NK-92 treated with Interleukin-12 subunit alpha and Interleukin-12 subunit beta, amount 100 ng/mL, for 24 hours (cell line): ENCODE results near the gene ANO6.
"Not testable (repeated sequence)": the region's sequence is repeated elsewhere in the genome, so short reads cannot be mapped to it uniquely, and the experiment has no call there.

Source experiments
- DNase-seq: peaks from one replicate; lab custom pipeline; 2025; lab: John Stamatoyannopoulos, UW

Gene ANO6

GRCh38 chr12:45349916-45350315 is 134.0 kb downstream of the ANO6 start:
- no peak for DNase-seq

DNA sequence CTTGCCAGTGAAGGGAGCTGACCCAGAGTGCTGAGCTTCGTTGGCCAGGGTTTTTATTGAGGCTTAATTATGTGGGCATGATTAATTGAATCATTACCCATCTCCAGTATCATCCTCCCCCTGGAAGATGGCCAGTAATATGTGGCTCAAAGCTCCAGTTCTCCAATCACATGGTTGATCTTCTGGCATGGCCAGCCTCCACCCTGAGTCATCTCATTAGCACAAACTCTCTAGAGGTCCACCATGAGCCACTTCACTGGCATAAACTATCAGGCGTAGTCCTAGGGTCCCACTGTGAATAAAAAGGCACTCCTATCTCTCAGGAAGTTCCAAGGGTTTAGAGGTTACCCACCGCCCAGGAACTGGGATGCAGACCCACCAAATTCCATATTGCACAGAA is 135.0 kb downstream of the ANO6 start:
- no peak for DNase-seq

GRCh38 chr12:45351921-45352670 is 136.2 kb downstream of the ANO6 start:
- DNase-seq = no peak

DNA sequence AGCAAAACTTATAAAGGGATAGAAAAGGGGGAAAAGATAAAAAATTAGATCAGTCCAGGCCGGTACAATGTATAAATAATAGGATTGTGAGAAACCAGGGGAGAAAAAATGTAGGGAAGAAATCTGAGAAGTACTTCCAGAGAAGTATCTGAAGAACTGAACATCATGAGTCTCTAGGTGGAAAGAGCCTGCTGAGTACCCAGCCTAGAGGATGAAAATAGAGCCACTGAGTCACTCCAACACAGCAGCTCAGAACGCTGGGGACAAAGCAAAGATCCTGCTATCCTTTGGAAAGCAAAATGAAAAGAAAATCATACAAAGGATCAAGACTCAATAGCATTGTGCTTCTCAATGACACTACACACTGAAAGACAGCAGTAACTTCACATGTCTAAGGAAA is 138.0 kb downstream of the ANO6 start:
- DNase-seq = no peak

DNA sequence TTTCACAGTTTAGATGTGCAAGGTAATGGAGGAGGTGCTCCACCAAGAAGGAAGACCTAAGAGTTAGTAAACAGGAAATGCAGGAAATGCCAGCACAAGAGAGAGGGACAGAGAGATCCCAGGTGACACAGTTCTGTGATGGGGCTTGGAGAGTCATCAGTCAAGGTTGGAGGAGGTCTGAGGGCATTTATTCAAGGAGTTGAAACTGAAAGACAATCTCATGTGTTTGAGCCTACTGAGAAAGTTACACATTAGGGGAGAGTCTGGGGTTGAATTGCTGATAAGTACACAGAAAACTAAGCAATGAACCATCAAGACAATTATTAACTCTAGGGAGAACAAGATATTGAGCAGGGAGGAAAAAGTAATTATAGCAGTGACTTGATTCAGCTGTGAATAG is 138.5 kb downstream of the ANO6 start:
- DNase-seq = no peak

DNA sequence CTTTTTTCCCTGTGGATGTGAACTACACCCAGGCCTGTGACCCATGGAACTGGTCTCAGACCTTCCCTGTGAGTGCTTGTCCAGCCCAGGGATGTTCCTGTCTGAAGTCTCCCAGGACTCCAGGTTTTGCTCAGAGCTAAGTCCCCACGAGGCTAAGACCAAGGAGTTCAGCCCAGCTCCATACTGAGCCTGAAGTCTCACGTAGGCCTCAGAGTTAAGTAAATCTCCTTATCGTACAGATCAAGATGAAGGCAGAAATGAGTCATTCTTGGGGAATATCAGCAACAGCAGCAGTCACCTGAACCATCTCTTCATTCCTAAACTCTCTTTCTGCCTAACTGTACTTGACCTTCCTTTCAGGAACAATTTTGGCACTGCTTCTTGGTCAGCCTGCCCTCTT is 139.8 kb downstream of the ANO6 start:
- DNase-seq = no peak

DNA sequence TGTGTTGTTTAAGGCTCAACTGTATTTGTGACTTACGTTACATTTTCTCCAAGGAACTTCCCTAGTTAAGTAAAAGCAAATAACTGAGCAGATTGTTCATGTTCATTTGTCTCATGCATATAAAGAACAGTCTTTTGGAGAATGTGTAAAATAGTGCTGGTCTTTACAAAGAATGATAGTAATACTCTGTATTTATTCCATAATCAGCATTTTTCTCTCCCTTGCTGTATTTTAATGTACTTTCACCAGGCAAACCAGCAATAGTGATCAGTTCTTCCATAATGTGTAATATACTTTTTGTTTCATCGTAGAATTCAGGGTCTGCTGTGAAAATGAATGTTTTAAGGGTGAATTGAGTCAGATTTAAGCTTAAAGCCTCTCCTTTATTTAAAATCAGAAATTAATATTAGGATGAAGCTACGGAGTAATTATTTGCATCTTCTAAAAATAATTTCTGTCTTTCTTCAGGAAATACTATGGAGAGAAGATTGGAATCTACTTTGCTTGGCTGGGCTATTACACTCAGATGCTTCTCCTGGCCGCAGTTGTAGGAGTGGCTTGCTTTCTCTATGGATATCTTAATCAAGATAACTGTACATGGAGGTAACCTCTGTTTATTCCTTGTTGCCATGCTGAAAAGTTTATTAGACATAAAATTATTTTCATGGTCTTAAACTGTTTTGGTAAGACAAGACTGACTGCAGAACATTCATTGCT is 141.1 kb downstream of the ANO6 start:
- DNase-seq = no peak

DNA sequence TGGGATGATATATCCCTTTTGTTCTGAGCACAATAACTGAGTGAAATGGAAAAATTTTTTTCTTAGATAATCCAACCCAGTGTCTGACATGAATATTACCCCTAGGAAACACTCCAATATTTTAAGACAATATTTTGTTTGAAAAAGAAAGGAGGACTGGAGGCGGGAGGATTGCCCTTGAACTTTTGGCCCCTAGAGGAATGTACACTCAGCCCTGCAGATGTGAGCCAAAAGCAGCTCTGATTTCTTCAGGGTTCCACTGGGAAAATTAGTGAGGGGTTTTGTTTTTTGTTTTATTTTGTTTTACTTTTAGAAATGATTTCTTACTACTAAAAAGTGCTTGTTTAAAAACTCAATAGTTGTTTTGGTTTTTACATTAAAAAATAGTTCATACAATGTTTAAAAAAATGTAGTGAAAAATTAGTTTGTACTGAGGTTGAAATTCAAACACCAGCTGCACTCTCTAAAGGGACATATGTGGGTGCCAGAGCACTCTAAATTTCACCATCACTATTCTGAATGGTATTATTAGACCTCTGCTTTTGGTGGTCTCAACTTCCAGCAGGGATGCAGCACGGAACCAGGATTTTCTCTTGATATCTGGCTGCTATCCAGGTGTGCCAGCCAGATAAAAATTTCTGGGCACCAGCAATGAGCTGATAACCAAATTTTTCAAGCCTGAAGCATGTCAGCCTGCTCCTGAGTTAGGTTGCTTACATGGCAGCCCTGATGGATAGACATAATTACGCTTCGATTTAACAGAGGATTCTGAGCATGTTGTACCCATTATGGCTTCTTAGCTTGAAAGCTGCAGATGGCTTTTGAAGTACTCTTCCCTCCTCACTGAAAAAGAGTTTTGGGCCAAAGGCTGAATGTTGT is 141.9 kb downstream of the ANO6 start:
- no peak for DNase-seq

DNA sequence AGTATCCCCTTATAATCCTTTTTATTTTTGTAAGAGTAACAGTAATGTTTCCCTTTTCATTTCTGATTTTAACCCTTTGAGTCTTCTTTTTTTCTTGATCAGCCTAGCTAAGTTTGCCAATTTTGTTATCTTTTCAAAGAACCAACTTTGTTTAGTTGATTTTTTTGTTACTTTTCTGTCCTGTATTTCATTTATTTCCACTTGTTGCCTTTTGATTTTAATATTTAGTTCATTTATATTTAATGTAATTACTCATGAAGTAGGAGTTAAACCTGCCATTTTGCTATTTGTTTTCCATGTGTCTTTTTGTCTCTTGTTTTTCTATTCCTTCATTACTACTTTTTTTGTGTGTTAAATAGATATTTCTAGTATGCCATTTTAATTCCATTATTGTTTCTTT is 146.4 kb downstream of the ANO6 start:
- no peak for DNase-seq

DNA sequence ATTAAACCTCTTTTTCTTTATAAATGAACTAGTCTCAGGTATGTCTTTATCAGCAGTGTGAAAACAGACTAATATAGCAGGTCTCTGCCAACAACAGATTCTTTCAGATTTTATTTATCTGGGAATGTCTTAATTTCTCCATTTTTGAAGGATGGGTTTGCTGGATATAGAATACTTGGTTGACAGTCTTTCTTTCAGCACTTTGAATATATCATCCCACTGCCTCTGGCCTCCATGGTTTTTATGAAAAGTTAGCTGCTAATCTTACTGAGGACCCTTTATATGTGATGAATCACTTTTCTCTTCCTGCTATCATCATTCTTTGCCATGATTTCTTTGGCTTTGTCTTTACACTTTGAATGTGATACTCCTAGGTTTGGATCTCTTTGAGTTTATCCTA is 148.0 kb downstream of the ANO6 start:
- DNase-seq = no peak

DNA sequence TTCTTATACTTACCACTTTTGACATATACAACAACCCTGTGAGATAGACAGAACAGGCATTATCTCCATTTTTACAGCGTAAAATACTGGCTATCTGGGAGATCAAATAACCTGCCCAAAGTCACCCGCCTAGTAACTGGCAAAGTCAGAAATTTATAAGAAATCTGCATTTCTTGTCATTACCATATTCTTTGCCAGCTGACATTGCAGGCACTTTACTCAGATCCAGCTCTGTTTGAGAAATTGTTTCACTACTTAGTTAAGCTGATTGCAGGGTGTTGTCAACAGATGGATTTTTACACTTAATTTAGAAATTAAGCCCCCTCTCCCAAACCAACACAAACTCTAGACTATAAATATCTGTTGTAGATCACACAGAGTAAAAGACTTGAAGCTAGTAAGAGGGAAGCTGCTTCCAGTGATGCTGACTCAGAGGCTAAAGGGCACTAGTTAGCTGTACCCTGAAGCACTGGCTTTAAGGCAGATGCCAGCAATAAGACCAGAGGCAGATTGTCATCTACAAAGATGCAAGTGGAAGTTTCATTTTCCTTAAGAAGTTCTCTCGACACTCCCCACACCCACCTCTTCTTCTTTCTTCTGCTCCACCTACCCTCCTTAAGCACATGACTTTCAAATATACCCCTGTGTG is 153.1 kb downstream of the ANO6 start:
- DNase-seq = no peak

DNA sequence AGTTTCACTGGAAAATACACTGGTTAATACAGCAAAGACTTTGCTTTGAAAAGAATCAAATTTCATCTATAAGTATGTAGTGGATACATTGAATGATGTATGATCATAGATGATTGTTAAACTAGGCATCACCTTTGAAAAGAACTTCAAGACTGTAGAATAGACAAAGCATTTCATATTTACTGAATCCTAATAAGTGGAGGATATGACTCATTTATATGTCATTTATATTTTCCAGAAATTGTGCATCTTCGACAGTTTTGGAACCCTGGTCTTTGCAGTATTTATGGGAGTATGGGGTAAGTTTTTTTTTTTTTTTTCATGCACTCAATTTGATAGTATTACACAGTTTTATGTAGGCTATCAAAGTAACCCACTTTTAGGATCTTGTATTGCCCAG is 161.9 kb downstream of the ANO6 start:
- no peak for DNase-seq

DNA sequence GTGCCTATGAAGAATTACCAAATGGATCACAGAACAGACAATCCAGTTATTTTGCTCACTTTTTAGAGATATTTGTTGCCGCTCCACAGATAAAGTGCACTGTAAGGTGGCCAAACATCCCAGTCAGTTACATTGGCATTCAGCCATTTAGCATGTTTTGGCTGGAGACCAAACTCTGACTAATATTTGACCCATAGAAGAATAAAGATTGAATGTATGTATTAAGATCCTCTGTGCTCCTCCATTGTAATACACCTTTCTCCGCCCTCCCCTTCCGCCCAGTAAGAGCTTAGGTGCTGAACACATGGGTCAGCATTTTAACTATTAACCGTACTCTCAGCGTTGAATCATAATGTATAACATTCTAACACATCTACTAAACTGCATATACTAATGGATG is 163.4 kb downstream of the ANO6 start:
- DNase-seq = no peak

- no peak for DNase-seq
Measured at GRCh38 chr12:45381351-45381750, 165.5 kb downstream of the ANO6 start.

- DNase-seq = no peak
Measured at GRCh38 chr12:45388545-45388944, 172.7 kb downstream of the ANO6 start.

DNA sequence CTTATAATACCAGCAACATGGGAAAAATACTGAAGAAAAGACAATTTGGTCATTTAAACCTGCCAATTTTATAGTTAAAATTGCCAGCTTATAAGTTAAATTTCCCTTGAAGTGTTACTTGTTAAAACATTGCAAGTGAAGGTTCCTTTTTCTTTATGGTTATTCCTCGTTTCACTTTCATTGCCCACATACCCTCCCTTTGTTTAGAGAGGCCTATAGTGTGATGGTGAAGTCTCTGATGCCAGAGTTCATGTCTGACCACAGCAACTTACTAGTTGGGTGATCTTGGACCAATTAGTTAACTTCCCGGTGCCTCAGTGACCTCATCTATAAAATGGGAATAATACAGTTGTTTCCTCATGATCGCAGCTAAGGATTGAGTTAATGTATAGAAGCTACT is 173.5 kb downstream of the ANO6 start:
- DNase-seq = no peak

DNA sequence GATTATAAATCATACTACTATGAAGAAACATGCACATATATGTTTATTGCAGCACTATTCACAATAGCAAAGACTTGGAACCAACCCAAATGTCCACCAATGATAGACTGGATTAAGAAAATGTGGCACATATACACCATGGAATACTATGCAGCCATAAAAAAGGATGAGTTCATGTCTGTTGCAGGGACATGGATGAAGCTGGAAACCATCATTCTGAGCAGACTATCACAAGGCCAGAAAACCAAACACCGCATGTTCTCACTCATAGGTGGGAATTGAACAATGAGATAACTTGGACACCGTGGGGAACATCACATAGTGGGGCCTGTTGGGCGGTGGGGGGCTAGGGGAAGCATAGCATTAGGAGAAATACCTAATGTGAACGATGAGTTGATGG is 181.6 kb downstream of the ANO6 start:
- not testable (repeated sequence) for DNase-seq

GRCh38 chr12:45398552-45398951 is 182.7 kb downstream of the ANO6 start:
- DNase-seq = no peak

GRCh38 chr12:45400991-45401390 is 185.1 kb downstream of the ANO6 start:
- DNase-seq = no peak

GRCh38 chr12:45402288-45402687 is 186.4 kb downstream of the ANO6 start:
- no peak for DNase-seq

DNA sequence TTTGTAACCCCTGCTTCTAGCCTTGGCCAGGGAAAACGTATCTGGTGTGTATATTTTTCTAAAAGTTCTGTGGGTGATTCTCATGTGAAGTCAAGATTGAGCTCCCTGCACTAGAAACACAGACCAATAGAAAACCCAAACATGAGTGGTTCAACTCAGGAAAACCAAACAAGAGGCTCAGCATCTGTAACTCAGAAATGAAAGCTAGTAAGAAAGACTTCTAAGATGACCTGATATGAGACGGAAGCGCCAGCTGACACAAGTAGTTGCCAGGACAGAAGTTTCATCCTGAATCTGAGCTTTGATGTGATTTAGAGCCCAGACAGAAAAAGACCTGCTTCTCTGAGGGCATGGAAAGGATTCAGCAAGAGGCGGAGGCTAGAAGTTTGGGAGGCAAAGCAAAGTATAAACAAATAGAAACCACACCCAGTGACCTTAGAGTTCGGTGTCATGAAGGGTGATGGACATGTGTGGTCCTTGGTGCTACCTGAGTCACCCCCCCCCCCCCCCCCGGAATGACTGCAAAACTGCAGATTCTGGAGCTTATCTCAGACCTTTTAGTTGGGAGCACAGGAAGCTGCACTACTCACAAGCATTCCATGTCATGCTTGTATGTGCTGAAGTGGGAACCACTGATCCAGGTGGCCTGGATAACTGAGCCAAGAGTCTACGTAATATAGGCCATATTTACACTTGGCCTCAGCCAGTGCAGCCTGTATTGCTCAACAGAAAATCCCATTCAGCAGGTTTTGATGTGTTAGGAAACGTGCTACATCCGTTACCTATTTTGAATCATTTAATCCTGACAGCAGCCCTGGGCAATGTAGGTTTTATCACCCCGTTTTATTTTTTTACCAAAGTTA is 191.3 kb downstream of the ANO6 start:
- DNase-seq = no peak
